GM18873 (cell line): ENCODE data around the gene FAM118A.
"Not testable (repeated sequence)": the region's sequence is repeated elsewhere in the genome, so short reads cannot be mapped to it uniquely, and the experiment has no call there.

Experiments used
- ATAC-seq: cut with Tn5 transposase; IDR thresholded peaks from one replicate; pipeline ENCODE4 v1.9.1; 2021; ENCODE audit warnings: mild to moderate bottlenecking, moderate library complexity, moderate number of reproducible peaks; ENCODE audit not compliant: unreplicated experiment, low FRiP score

The FAM118A gene

GRCh38 chr22:45328261-45328660, 18.5 kb downstream of the FAM118A start:
- not testable (repeated sequence) for ATAC-seq

GRCh38 chr22:45328822-45329529, 19.2 kb downstream of the FAM118A start:
- no peak for ATAC-seq

- no peak for ATAC-seq
Observed at GRCh38 chr22:45329530-45329936, 19.8 kb downstream of the FAM118A start.

- ATAC-seq: no peak
Observed at GRCh38 chr22:45330548-45330947, 20.8 kb downstream of the FAM118A start.

- no peak for ATAC-seq
Observed at GRCh38 chr22:45331486-45331885, 21.8 kb downstream of the FAM118A start.

- ATAC-seq: no peak
Observed at GRCh38 chr22:45332001-45332400, 22.3 kb downstream of the FAM118A start.

- no peak for ATAC-seq
Observed at GRCh38 chr22:45334068-45334467, 24.3 kb downstream of the FAM118A start.

GRCh38 chr22:45334528-45334927, 24.8 kb downstream of the FAM118A start:
- no peak for ATAC-seq

GRCh38 chr22:45335021-45335818, 25.5 kb downstream of the FAM118A start:
- no peak for ATAC-seq

GRCh38 chr22:45335854-45336522, 26.3 kb downstream of the FAM118A start:
- no peak for ATAC-seq

- no peak for ATAC-seq
Observed at GRCh38 chr22:45336971-45337431, 27.3 kb downstream of the FAM118A start.

- ATAC-seq: no peak
Observed at GRCh38 chr22:45337536-45337935, 27.8 kb downstream of the FAM118A start.

- ATAC-seq: no peak
Observed at GRCh38 chr22:45338795-45339194, 29.1 kb downstream of the FAM118A start.

GRCh38 chr22:45340323-45340722, 30.6 kb downstream of the FAM118A start:
- no peak for ATAC-seq

- no peak for ATAC-seq
Observed at GRCh38 chr22:45341498-45341897, 31.8 kb downstream of the FAM118A start.

- no peak for ATAC-seq
Observed at GRCh38 chr22:45343143-45343542, 33.4 kb downstream of the FAM118A start.

GRCh38 chr22:45344334-45344733, 34.6 kb downstream of the FAM118A start:
- ATAC-seq: no peak

- no peak for ATAC-seq
Observed at GRCh38 chr22:45349916-45350315, 40.2 kb downstream of the FAM118A start.

GRCh38 chr22:45351956-45352355, 42.2 kb downstream of the FAM118A start:
- ATAC-seq: no peak

GRCh38 chr22:45352757-45353156, 43.0 kb downstream of the FAM118A start:
- not testable (repeated sequence) for ATAC-seq

GRCh38 chr22:45353786-45354185, 44.1 kb downstream of the FAM118A start:
- no peak for ATAC-seq
